Lower leg skin (tissue), 4 donors: Measurements from ENCODE around the gene DPEP1. TPM values are rescaled to one million over a fixed set of nuclear protein-coding genes. Genes with fewer than 3 reads are reported as not detected.
"Not testable (repeated sequence)": the region's sequence is repeated elsewhere in the genome, so short reads cannot be mapped to it uniquely, and the experiment has no call there.

ENCODE experiments used
- DNase-seq, 2 donors: peaks; one replicate each; pipeline ENCODE4 v3.0.0-alpha.2; 2019; ENCODE audit warnings: low spot score in 2 of 2
- H3K4me3 ChIP-seq: fragments of 200-600 bp; sonication (generic); 2 replicates; pipeline ENCODE4 v1.5.1; 2017; ENCODE audit warnings: mild to moderate bottlenecking, low read depth; ENCODE audit not compliant: poor library complexity, severe bottlenecking
- POLR2A ChIP-seq, 2 donors: fragments of 450-650 bp; IDR thresholded peaks; one replicate each; pipeline ENCODE4 v1.6.1; 2016 to 2017; ENCODE audit warnings: antibody characterized with exemption in 2 of 2, mild to moderate bottlenecking in 1 of 2, moderate library complexity in 1 of 2
- WGBS, 2 donors: methylation state at CpG; one replicate each; pipeline ENCODE4 v1.1.5; 2018; 5-methylcytosine and 5-hydroxymethylcytosine counted together
- intact Hi-C: fragments of 100-400 bp; cut with DNase I; formaldehyde crosslinking; loops from one replicate; pipeline ENCODE4 v1.15.0; 2023; ENCODE audit warnings: low total_unique reads
- total RNA-seq, 4 donors: library from RNA; depleted of rRNA; stranded (reverse); fragments of >200 nt; gene quantifications; one replicate each; pipeline ENCODE4 v1.1.0, GENCODE V29; 2016
- TF ChIP-seq, protein P1 (sequence below), 3 donors: fragments of 450-650 bp; IDR thresholded peaks; one replicate each; pipeline ENCODE4 v1.5.1; 2016; ENCODE audit warnings: antibody characterized with exemption in 3 of 3, mild to moderate bottlenecking in 3 of 3, moderate library complexity in 2 of 3

Gene DPEP1
- total RNA-seq, 4 donors from 2014 or later: 1.7 to 3.7 TPM; not detected in 2

DNA sequence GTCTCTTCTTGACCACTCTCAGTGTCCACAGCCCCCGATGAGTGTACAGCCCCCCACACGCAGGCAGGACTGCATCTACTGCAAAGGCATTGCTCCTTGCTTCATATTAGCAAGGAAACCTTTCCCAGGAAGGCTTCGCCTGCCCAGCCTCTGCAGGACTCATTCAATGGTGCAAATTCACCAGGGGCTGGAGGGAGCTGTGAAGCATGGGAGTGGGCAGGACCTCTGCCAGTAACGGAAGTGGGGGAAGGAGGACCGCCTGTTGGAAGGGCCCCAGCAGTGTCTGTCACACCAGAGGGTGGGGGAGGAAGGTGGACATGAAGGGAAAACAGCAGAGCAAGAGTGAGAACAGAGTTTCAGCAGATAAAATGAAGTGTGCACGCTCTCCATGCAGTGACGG lies 46.7 kb downstream of the DPEP1 start:
- intact Hi-C loops: no loop called here
- WGBS, 2 donors: 90 to 97% methylated on average over 7 of the region's 7 CpGs
- no peak for TF ChIP-seq POLR2A (IDR thresholded peaks at IDR 0.05)
- TF ChIP-seq, protein P1, sequence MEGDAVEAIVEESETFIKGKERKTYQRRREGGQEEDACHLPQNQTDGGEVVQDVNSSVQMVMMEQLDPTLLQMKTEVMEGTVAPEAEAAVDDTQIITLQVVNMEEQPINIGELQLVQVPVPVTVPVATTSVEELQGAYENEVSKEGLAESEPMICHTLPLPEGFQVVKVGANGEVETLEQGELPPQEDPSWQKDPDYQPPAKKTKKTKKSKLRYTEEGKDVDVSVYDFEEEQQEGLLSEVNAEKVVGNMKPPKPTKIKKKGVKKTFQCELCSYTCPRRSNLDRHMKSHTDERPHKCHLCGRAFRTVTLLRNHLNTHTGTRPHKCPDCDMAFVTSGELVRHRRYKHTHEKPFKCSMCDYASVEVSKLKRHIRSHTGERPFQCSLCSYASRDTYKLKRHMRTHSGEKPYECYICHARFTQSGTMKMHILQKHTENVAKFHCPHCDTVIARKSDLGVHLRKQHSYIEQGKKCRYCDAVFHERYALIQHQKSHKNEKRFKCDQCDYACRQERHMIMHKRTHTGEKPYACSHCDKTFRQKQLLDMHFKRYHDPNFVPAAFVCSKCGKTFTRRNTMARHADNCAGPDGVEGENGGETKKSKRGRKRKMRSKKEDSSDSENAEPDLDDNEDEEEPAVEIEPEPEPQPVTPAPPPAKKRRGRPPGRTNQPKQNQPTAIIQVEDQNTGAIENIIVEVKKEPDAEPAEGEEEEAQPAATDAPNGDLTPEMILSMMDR (IDR thresholded peaks at IDR 0.05): no peak

GRCh38 chr16:89661215-89661614 lies 47.8 kb downstream of the DPEP1 start:
- WGBS, 2 donors: 93 to 94% methylated on average over 9 of the region's 9 CpGs
- no peak for DNase-seq
- TF ChIP-seq, protein P1 (IDR thresholded peaks at IDR 0.05): no peak
- TF ChIP-seq POLR2A (IDR thresholded peaks at IDR 0.05): no peak
- no peak overlapping the region for H3K4me3 ChIP-seq
- intact Hi-C loops: no loop called here

More for the DNA sequence above, 46.7 kb downstream of the DPEP1 start:
- H3K4me3 ChIP-seq: no peak overlapping the region
- no peak for DNase-seq

- DNase-seq, H3K4me3 ChIP-seq, intact Hi-C loops: not testable (repeated sequence)
- 64 to 72% methylated on average over 11 of the region's 11 CpGs for WGBS, 2 donors
Observed at GRCh38 chr16:89664238-89664637, 50.8 kb downstream of the DPEP1 start.

GRCh38 chr16:89667000-89667399 lies 53.6 kb downstream of the DPEP1 start:
- intact Hi-C loops, H3K4me3 ChIP-seq, DNase-seq: not testable (repeated sequence)
- 66 to 76% methylated on average over 7 of the region's 7 CpGs for WGBS, 2 donors

GRCh38 chr16:89667633-89668032 lies 54.2 kb downstream of the DPEP1 start:
- TF ChIP-seq, protein P1 (IDR thresholded peaks at IDR 0.05): no peak
- no peak for TF ChIP-seq POLR2A (IDR thresholded peaks at IDR 0.05)
- WGBS, 2 donors: 79 to 80% methylated on average over 8 of the region's 9 CpGs
- H3K4me3 ChIP-seq: no peak overlapping the region
- DNase-seq: no peak
- intact Hi-C loops: no loop called here

- intact Hi-C loops: no loop called here
- no peak for DNase-seq
- WGBS, 2 donors: 63 to 74% methylated on average over 5 of the region's 5 CpGs
- TF ChIP-seq POLR2A (IDR thresholded peaks at IDR 0.05): no peak
- TF ChIP-seq, protein P1 (IDR thresholded peaks at IDR 0.05): no peak
- no peak overlapping the region for H3K4me3 ChIP-seq
Observed at GRCh38 chr16:89668790-89669158, 55.3 kb downstream of the DPEP1 start.

DNA sequence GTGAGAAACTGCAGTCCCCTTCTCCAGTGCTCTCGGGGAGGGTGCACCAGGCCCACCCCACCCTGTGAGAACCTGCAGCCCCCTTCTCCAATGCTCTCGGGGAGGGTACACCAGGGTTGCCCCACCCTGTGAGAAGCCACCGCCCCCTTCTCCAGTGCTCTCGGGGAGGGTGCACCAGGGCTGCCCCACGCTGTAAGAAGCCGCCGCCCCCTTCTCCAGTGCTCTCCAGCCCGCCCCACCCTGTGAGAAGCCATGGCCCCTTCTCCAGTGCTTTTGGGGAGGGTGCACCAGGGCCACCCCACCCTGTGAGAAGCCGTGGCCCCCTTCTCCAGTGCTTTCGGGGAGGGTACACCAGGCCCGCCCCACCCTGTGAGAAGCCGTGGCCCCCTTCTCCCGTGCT lies 56.3 kb downstream of the DPEP1 start:
- TF ChIP-seq, protein P1 (IDR thresholded peaks at IDR 0.05): no peak
- no peak for TF ChIP-seq POLR2A (IDR thresholded peaks at IDR 0.05)
- WGBS, 2 donors: 76 to 87% methylated on average over 10 to 13 of the region's 13 CpGs
- intact Hi-C loops: no loop called here
- DNase-seq: no peak
- no peak overlapping the region for H3K4me3 ChIP-seq
